Muscle layer of colon (tissue), 2 donors: ENCODE data around the gene SLC26A5.
"Not testable (repeated sequence)": the region's sequence is repeated elsewhere in the genome, so short reads cannot be mapped to it uniquely, and the experiment has no call there.

ENCODE experiments used
- H3K27ac ChIP-seq: one replicate; pipeline ENCODE4 v1.7.0; 2013; ENCODE audit warnings: low read depth, mild to moderate bottlenecking, low read length, moderate library complexity
- H3K27me3 ChIP-seq, 2 donors: one replicate each; pipeline ENCODE4 v1.7.0; 2013; ENCODE audit warnings: low read length in 2 of 2, mild to moderate bottlenecking in 2 of 2; ENCODE audit not compliant: insufficient read depth in 2 of 2, control insufficient read depth in 1 of 2
- H3K36me3 ChIP-seq: one replicate; pipeline ENCODE4 v1.7.0; 2013; ENCODE audit warnings: mild to moderate bottlenecking, low read length; ENCODE audit not compliant: insufficient read depth
- H3K4me1 ChIP-seq: one replicate; pipeline ENCODE4 v1.7.0; 2013; ENCODE audit warnings: mild to moderate bottlenecking, low read length; ENCODE audit not compliant: insufficient read depth
- H3K4me3 ChIP-seq, 2 donors: one replicate each; pipeline ENCODE4 v1.7.0; 2013; ENCODE audit warnings: low read length in 2 of 2, low read depth in 1 of 2, mild to moderate bottlenecking in 1 of 2, moderate library complexity in 1 of 2
- H3K9ac ChIP-seq: one replicate; pipeline ENCODE4 v1.7.0; 2013; ENCODE audit warnings: low read length
- H3K9me3 ChIP-seq: one replicate; pipeline ENCODE4 v1.7.0; 2013; ENCODE audit warnings: mild to moderate bottlenecking, low read length
- donor health status: abdominal sarcoma.
- donor health status: Adenocarcinoma of cecum.

Gene SLC26A5, protein sequence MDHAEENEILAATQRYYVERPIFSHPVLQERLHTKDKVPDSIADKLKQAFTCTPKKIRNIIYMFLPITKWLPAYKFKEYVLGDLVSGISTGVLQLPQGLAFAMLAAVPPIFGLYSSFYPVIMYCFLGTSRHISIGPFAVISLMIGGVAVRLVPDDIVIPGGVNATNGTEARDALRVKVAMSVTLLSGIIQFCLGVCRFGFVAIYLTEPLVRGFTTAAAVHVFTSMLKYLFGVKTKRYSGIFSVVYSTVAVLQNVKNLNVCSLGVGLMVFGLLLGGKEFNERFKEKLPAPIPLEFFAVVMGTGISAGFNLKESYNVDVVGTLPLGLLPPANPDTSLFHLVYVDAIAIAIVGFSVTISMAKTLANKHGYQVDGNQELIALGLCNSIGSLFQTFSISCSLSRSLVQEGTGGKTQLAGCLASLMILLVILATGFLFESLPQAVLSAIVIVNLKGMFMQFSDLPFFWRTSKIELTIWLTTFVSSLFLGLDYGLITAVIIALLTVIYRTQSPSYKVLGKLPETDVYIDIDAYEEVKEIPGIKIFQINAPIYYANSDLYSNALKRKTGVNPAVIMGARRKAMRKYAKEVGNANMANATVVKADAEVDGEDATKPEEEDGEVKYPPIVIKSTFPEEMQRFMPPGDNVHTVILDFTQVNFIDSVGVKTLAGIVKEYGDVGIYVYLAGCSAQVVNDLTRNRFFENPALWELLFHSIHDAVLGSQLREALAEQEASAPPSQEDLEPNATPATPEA

GRCh38 chr7:103446049-103446520 lies at the start of gene SLC26A5:
Gene SLC26A5 (minus strand): TSS chr7:103446207. CDS start chr7:103421514, 24,693 bp downstream.
- no peak within 1 kb of the TSS for H3K9ac ChIP-seq
- no peak within 1 kb of the TSS for H3K27ac ChIP-seq
- no peaks in the 10 kb centered on the region for H3K4me1 ChIP-seq
- peak within 1 kb of the TSS; percentile 13 to 50 for H3K4me3 ChIP-seq
- H3K36me3 ChIP-seq, result no peaks in the 10 kb centered on the region
- H3K9me3 ChIP-seq, result no peaks in the 10 kb centered on the region
- peaks cover 7 to 12% of the 10 kb centered on the region in 2 donors for H3K27me3 ChIP-seq

- H3K4me3 ChIP-seq, result no peak overlapping the region
- H3K27me3 ChIP-seq, result no peaks in the 10 kb centered on the region
- H3K9me3 ChIP-seq, result no peaks in the 10 kb centered on the region
- no peaks in the 10 kb centered on the region for H3K36me3 ChIP-seq
- H3K27ac ChIP-seq, result no peak overlapping the region
- no peaks in the 10 kb centered on the region for H3K4me1 ChIP-seq
- no peak overlapping the region for H3K9ac ChIP-seq
Measured at GRCh38 chr7:103487419-103487818, 41.4 kb upstream of the SLC26A5 start.

DNA sequence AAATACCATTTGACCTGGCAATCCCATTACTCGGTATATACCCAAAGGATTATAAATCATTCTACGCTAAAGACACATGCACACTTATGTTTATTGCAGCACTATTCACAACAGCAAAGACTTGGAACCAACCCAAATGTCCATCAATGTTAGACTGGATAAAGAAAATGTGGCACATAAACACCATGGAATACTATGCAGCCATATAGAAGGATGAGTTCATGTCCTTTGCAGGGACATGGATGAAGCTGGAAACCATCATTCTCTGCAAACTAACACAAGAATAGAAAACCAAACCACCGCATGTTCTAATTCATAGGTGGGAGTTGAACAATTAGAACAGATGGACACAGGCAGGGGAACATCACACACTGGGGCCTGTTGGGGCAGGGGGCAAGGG lies 40.9 kb upstream of the SLC26A5 start:
- not testable (repeated sequence) for H3K9ac ChIP-seq, H3K27ac ChIP-seq, H3K4me3 ChIP-seq, H3K27me3 ChIP-seq, H3K9me3 ChIP-seq, H3K4me1 ChIP-seq, H3K36me3 ChIP-seq

DNA sequence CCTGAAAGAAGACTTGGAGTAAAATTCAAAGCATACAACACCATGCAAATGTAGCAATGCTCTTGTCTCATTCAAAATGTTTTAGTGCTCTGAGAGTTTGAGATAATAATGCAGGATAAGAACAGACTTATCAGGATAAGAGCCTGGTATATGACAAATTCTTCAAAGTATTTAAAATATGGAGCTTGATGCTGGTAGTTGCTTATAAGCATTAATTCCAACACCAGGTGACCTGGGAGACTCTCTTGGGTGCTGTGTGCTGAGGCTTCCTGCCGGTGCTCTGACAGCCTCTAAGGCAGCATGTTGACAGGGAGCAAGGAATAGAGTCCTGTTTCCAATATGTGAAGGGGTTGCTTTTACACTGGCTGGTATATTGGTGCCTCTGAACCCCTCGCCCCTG lies 34.8 kb upstream of the SLC26A5 start:
- no peaks in the 10 kb centered on the region for H3K27me3 ChIP-seq
- H3K9ac ChIP-seq, result no peak overlapping the region
- no peak overlapping the region for H3K4me3 ChIP-seq
- no peak overlapping the region for H3K27ac ChIP-seq
- H3K4me1 ChIP-seq, result no peaks in the 10 kb centered on the region
- H3K36me3 ChIP-seq, result no peaks in the 10 kb centered on the region
- H3K9me3 ChIP-seq, result no peaks in the 10 kb centered on the region

GRCh38 chr7:103474956-103475355 lies 28.9 kb upstream of the SLC26A5 start:
- no peak overlapping the region for H3K27ac ChIP-seq

DNA sequence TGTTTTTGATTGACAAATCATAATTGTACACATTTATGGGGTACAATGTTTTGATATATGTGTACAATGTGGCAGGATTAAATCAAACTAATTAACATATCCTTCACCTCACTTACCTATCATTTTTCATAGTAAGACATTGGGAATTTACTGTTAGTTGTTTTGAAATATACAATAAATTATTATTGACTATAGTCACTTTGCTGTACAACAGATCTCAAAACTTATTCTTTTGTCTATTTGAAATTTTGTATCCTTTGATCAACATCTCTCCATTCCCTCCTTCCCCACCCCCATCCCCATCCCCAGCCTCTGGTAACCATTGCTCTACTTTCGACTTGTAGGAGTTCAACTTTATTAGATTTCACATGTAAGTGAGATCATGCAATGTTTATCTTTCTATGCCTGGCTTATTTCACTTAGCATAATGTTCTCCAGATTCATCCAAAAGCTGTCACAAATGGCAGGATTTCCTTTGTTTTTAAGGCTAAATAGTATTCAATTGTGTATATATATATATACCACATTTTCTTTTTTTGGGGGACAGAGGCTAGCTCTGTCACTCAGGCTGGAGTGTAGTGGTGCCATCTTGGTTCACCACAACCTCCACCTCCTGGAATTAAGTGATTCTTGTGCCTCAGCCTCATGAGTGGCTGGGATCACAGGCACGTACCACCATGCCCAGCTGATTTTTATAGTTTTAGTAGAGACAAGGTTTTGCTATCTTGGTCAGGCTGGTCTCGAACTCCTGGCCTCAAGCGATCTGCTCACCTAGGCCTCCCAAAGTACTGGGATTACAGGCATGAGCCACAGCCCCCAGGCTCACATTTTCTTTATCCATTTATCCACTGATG lies 23.3 kb upstream of the SLC26A5 start:
- Histone ChIP-seq H3K36me3 (no peaks in the 10 kb centered on the region), H3K9me3 (no peaks in the 10 kb centered on the region), H3K27ac (no peak overlapping the region), H3K4me3 (no peak overlapping the region), H3K27me3 (no peaks in the 10 kb centered on the region), H3K4me1 (no peaks in the 10 kb centered on the region), H3K9ac (no peak overlapping the region)

More at GRCh38 chr7:103474956-103475355, 28.9 kb upstream of the SLC26A5 start:
- Histone ChIP-seq H3K9ac (no peak overlapping the region), H3K36me3 (no peaks in the 10 kb centered on the region), H3K4me3 (no peak overlapping the region), H3K4me1 (no peaks in the 10 kb centered on the region), H3K9me3 (no peaks in the 10 kb centered on the region), H3K27me3 (no peaks in the 10 kb centered on the region)

- Histone ChIP-seq H3K4me3 (no peak overlapping the region), H3K36me3 (no peaks in the 10 kb centered on the region), H3K27ac (no peak overlapping the region), H3K9ac (no peak overlapping the region), H3K27me3 (no peaks in the 10 kb centered on the region), H3K9me3 (no peaks in the 10 kb centered on the region), H3K4me1 (no peaks in the 10 kb centered on the region)
Measured at GRCh38 chr7:103466814-103467213, 20.8 kb upstream of the SLC26A5 start.

DNA sequence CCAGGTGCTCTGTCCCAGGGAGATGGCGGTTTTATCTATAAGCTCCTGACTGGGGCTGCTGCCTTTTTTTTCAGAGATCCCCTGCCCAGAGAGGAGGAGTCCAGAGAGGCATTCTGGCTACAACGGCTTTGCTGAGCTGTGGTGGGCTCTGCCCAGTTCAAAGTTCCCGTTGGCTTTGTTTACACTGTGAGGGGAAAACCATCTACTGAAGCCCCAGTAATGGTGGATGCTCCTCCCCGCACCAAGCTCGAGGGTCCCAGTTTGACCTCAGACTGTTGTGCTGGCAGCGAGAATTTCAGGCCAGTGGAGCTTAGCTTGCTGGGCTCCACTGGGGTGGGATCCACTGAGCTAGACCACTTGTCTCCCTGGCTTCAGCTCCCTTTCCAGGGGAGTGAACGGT lies 16.4 kb upstream of the SLC26A5 start:
- H3K27me3 ChIP-seq, result no peaks in the 10 kb centered on the region

GRCh38 chr7:103447073-103447960 lies 1.3 kb upstream of the SLC26A5 start:
- H3K27ac ChIP-seq, result no peak overlapping the region
- H3K27me3 ChIP-seq, result peaks cover 7 to 12% of the 10 kb centered on the region in 2 donors
- no peak overlapping the region for H3K4me3 ChIP-seq
- no peak overlapping the region for H3K9ac ChIP-seq
- H3K9me3 ChIP-seq, result no peaks in the 10 kb centered on the region
- H3K4me1 ChIP-seq, result no peaks in the 10 kb centered on the region
- no peaks in the 10 kb centered on the region for H3K36me3 ChIP-seq

More for the DNA sequence above, 16.4 kb upstream of the SLC26A5 start:
- Histone ChIP-seq H3K9me3 (no peaks in the 10 kb centered on the region), H3K36me3 (no peaks in the 10 kb centered on the region), H3K4me1 (no peaks in the 10 kb centered on the region), H3K9ac (no peak overlapping the region), H3K27ac (no peak overlapping the region), H3K4me3 (no peak overlapping the region)

GRCh38 chr7:103445228-103446048 lies 569 bp downstream of the SLC26A5 start:
- peaks cover 7 to 12% of the 10 kb centered on the region in 2 donors for H3K27me3 ChIP-seq
- H3K9ac ChIP-seq, result no peak overlapping the region
- peak overlapping the region; percentile 13 to 50 for H3K4me3 ChIP-seq
- no peaks in the 10 kb centered on the region for H3K36me3 ChIP-seq
- H3K4me1 ChIP-seq, result no peaks in the 10 kb centered on the region
- H3K9me3 ChIP-seq, result no peaks in the 10 kb centered on the region
- no peak overlapping the region for H3K27ac ChIP-seq
